Stimulated activated CD8-positive, alpha-beta memory T cell treated with anti-CD3 and anti-CD28 coated beads, Interleukin-12 subunit alpha, Interleukin-12 subunit beta, amount 100 ng/mL, for 1 hour (primary cell): ENCODE measurements around the gene SLC6A7.

Experiments
- DNase-seq: peaks from one replicate; pipeline ENCODE4 v3.0.0-alpha.2; 2020; ENCODE audit warnings: low read depth

The SLC6A7 gene

DNA sequence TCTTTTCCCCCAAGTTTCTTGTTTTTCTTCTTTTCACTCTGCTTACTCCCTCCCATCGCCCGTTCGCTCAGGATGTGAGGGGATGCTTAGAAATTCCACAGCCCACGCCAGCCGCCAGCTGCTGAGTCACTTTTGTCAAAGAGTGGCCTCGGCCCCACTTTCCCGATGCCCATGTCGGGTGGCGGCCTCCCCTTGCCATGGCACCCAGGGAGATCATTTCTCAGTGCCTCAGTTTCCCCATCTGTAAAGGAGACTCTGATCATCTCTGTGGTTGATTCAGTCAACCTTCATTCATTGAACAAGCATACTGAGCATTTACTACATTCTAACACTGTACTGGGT is 33.9 kb upstream of the SLC6A7 start:
- DNase-seq, result no peak

DNA sequence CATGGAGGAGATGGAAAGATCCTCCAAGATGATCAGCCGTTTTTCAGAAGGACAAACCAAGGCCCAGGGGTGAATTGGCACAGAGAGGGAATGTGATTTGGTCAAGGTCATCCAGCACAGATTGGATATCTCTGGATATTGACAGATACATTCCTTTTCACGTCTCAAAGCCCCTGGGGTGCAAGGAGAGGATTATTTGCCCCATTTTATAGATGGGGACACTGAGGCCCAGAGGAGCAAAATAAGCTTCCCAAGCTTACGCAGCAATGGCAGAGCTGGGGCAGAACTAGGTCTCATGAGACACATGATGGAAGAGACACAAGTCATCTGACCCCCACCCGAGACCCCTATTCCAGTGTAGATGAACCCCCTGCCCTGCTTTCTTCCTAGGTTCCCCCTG is 33.3 kb upstream of the SLC6A7 start:
- no peak for DNase-seq

DNA sequence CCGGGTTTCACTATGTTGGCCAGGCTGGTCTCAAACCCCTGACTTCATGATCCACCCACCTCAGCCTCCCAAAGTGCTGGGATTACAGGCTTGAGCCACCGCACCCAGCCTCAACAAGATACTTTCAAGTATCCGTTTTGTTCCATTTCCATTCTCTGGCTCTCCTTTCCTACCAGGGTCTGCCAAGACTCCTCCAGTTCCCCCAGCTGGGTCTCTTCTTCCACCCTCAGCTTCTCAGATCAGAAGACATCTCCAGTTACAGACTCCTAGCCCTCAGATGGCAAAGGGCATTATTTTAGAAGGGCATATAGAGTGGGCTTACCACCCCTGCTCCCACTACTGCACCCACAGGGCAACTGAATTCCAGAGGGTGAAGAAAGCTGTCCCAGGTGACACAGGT is 32.7 kb upstream of the SLC6A7 start:
- DNase-seq, result no peak

DNA sequence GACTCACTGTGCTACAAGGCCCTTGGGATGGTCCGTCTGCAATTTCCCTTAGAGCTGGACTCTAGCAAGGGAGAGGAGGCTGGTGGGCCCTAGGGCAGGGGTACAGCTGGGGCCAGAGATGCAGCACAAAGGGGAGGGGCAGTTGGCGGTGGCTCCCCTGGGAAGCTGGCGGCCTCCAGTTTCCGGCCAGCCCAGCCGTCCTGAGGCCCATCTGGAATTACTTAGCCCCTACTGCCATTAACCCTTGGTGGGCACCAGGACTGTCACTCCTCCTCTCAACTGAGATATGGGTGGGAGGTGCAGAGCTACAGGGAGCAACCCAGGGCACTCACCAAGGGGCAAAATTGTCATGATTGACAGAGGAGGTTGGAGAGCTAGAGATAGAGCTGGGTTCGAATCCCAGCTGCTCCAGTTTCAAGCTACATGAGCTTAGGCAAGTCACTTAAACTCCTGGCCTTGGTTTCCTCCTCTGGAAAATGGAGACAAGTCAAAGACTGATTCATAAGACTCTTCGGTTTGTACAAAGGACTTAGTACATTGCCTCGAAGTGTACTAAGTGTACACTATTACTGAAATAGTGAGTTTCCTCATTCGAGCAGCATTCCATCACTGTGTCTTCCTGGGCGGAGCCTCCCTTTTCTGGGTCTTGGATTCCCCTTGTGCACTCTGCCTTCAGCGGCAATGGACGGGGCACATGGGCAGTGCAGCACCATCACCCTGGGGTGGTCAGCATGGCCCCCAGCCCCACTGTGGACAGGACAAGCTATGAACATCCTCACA is 31.5 kb upstream of the SLC6A7 start:
- DNase-seq, result no peak

DNA sequence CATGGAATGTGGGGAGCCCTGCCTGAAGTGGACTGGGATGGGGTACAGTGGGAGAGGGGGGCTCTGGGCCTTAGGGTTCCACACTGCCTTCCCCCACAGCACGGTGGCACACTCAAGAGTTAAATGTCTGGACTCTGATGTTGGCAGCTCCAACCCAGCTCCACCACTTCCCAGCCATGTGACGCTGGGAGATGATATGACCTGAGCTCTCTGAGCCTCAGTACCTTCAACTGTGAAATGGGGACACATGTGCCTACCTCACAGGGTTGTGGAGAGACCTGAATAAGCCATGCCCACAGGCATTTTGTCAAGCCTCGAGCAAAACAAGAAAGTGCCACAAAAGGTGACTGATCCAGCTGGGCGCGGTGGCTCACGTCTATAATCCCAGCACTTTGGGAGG is 30.8 kb upstream of the SLC6A7 start:
- no peak for DNase-seq

DNA sequence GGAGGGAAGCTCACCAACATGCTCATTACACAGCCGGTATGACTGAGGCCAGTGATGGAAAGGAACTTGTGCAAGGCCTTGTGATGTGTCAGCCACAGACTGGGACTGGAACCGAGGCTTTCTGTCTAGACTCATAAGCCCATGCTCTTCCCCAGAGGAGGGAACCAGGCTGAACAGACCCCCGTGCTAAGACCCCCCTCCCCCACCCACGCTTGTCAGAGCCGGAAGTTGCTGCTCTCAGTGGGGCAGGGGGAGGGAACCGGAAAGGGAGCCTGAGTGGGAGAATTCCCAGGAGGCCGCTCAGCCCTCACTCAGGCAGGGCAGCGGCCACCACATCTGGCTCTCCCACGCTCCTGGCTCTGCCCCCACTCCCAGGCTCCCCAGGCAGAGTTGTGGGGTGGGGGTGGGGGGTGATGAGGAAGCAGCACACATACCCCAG is 30.1 kb upstream of the SLC6A7 start:
- DNase-seq, result no peak

DNA sequence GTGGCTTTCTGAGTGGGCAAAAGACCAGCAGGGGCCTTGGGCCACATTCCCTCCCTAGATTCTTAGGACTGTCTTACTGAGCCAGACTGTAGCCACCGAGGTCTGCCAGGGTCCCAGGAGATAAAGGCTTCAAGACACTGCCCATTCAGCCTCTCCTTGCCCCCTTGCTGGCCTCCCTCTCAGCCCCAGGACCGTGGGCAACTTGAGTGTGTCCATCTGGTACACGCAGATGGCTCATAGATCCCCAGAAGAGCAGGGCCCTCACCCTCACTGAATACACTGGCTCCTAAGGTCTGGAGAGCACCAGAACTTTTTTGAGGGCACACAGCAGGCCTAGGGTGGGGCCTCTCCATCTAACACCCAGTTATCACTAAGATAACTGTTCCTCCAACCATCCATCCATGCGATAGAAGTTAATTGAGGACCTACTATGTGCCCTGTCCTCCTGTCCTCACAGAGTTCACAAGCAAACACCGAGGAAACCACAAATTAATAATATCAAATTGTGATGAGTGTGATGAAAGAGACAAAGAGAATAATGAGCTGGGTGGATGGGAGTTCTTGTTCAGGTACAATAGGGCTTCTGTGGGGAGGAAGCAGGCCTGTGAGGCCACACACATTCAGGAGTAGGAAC is 29.3 kb upstream of the SLC6A7 start:
- DNase-seq, result no peak

DNA sequence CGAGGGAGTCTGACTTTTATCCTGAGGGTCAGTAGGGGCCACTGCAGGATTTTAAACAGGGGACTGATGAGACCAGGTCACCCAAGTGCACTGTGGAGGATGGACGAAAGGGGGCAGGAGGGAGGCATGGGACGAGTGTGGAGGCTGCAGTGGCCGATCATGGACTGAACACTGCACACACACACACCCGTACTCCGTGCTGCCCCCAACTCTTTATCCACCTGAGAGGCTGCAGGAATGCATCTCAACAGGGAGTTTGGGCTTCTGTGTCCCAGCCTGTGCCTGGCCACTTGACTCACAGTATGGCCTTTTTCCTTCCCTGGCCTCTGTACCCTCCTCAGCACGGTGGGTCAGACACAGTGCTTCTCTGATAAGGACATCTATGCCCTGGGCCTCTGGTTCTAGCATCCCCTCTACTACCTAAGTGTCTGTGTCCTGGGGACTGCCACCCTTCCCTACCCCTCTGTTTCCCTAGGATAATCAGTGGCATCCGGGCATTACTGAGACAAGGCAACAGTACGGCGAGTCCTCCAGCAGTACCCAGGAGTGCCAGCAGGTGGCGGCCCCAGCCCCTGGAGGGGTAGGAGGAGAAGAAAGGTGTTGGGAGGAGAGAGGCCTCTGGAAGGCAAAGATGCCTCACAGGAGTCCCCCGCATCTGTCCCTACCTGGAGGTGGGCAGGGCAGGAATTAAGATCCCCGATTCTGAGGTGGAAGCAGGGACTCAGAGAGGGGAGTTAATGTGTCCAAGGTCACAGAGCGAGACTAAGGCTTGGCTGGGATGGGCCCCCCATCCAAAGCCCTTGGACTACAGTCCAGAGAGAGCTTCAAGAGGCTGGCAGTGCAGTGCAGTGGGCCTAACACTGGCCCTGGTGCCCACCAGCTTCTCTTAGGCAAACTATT is 28.4 kb upstream of the SLC6A7 start:
- DNase-seq, result peak; percentile 57

DNA sequence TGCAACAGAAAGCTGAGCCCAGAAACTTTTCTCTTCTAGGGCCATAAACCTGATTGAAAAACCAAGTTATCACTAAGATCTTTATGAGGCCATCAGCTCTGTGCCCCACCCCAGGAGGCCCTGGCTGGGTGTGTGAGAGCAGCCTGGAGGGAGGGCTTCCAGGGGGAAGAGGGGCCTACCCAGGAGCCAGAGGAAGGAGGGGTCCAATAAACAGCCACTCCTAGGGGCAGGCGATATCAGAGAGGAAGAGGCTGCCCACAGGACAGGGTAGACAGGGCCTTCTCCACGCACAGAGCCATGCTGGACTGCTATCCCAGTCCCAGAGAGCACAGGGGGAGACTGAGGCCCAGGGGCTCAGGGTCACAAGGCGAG is 27.7 kb upstream of the SLC6A7 start:
- DNase-seq, result no peak

DNA sequence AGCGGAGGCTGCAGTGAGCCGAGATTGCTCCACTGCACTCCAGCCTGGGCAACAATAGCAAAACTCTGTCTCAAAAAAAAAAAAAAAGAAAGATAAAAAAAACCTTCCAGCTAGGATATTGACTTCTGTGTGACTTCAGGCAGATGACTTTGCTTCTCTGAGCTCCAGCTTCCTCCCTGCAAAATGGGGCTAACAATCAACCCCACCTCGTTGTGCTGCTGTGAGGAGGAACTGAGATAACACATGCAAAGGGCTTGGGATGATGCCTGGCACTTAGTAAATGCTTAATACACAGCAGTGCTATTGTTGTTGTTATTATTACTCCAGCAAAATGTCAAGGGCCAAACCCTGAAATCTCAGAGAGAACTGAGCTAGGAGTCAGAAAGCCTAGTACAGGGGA is 26.8 kb upstream of the SLC6A7 start:
- DNase-seq, result no peak

DNA sequence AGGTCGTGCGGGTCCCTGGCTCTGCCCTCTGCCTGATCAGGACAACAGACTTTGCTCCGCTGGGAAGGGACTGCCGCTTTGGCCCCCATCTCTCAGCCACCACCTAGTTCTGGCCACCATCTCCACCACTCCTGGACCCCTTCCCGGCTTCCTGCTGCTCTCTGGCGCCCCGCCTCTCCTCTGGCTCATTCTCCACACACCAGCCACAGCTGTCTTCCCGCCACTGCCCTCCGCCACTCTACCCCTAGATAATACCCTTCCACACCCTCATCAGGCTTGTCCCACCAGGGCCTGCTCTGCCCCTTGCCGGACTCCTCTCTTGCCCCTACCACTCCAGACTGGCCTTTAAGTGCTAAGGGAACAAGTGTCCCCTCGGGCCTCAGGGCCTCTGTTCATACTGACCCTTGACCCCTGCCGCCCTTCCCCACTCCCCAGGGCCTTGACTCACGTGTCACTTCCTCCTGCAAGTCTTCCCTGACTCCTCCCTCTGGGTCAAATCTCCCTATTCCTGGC is 26.3 kb upstream of the SLC6A7 start:
- DNase-seq, result no peak

DNA sequence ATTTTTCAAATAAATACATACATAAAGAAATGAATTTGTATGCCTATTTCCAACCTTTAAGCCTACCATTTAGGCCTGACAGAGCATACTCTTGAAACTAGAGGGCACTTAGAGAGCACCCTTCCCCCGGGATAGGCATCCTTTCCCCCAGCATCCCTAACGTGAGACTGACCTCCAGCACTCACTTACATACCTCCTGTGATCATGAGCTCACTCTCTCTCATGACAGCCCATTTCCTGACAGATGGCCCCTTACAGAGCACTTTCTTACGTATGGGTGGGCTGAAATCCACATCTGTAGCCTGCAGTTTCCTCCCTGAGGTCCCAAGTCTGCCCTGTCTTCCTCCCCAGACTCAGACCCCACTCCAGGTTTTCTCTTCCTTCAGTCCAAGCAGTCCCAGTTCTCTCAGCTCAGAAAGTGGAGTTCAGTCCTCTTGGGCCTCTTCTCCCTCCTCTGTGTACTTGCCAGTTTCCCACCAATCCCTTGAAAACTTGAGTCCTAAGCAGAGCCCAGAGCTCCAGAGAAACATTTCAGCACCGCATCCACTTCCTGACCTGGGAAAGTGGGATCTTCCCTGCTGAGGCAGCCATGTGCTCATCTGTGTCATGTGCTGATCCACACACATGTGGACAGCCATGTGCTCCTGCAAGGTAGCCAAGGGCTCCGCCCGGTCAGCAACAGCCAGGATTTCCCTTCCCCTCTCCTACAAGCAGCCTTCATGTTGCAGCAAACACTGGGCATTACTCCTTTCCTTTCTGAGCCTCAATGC is 25.5 kb upstream of the SLC6A7 start:
- DNase-seq, result no peak

DNA sequence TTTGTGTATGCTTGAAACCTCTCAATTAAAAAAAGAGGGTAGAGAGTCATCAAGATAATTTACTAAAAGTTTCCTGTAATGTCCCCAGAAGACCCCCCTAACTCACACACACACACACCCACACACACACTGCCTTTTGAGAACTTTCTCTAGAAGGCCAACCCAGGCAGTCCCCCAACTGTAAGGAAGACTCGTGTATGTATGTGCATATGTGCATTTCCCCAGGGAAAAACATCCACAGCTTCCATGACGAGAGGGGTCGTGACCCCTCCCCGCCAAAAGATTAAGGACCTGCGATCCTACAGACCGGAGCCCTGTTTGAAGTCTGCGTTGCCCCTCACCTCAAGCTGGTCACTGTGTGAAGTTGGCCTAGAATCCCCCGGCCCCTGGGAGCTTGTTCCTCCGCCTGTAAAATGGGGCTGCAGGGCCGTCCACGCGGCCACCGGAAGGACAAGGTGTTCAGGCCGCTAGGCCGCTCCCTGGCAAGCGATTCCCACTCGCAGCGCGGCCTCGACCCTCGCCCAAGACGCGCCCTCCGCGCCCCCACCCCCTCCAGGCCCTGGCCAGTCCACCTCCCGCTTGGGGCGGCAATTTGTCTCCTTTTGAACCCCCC is 23.7 kb upstream of the SLC6A7 start:
- DNase-seq, result no peak

DNA sequence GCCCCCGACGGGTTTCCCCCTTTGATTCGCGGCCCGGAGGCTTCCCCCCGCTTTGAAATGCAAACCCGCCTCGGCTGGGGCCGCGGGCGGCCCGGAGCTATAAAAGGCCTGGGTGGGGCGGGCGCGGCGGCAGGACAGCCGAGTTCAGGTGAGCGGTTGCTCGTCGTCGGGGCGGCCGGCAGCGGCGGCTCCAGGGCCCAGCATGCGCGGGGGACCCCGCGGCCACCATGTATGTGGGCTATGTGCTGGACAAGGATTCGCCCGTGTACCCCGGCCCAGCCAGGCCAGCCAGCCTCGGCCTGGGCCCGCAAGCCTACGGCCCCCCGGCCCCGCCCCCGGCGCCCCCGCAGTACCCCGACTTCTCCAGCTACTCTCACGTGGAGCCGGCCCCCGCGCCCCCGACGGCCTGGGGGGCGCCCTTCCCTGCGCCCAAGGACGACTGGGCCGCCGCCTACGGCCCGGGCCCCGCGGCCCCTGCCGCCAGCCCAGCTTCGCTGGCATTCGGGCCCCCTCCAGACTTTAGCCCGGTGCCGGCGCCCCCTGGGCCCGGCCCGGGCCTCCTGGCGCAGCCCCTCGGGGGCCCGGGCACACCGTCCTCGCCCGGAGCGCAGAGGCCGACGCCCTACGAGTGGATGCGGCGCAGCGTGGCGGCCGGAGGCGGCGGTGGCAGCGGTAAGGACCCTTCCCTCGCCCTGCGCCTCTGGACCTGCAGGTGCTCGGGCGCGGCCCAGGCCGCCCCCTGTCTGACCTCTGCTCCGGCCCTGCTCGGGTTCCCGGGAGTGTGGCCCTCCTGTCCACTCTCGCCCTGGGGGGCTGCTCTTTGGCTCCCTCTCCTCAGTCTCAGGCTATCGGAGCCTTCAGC is 23.0 kb upstream of the SLC6A7 start, which contains the start of gene CDX1:
TSS of gene CDX1 (plus strand) at position 129 of the 862 bp plus-strand sequence. CDS start at position 228, 99 bp downstream.
- DNase-seq, result no peak

DNA sequence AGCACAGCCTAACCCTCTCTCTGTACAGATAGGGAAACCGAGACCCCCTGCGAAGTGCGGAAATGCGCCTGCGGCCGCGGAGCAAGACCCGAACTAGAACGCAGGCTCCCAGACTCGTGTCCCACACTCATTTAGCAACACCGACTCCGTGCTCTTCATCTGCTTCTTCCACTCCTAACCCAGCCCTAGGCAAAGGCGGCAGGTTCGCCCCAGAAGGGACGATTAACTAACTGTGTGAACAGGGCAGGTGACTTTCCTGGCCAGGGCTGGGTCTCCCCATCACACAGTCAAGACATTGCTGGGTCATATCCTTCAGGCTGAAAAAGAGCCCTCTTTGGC is 22.4 kb upstream of the SLC6A7 start:
- DNase-seq, result no peak

DNA sequence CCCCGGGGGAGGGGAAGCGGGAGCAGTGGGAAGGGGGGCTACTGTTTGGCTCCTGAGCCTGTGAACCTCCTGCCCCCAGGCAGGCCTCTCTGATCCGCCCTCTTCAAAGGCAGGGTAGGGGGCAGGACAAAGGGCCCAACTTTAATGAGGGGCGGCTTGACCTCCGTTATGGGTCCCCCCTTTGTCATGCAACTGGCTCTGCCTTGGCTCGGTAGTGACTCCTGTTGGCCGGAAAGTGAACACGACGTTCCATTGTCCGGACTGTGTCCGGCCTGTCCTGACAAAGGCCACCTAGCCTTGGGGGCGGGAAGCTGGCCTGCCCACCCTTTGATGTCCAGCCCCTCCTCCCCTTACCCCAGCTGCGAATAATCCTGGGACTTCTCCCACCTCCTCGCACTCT is 22.0 kb upstream of the SLC6A7 start:
- DNase-seq, result no peak

DNA sequence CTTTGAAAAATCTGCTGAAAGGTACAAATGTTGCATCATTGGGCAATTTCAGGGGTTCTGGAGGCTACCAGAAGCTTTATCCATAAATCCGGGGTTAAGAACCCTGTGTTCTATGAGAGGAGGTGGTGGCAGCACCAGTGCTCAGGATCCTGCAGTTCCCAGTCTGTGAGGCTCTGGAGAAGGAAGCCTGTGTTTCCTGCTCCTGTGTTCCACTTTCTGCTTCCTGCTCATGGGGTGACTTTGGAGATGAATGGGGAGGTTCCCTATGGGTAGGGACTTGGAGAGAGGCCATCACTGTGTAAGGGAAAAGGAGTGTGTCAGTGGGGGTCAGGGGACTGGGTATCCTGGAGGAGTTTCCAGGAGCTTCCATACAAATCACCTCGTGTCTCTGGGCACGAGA is 21.0 kb upstream of the SLC6A7 start:
- DNase-seq, result no peak

DNA sequence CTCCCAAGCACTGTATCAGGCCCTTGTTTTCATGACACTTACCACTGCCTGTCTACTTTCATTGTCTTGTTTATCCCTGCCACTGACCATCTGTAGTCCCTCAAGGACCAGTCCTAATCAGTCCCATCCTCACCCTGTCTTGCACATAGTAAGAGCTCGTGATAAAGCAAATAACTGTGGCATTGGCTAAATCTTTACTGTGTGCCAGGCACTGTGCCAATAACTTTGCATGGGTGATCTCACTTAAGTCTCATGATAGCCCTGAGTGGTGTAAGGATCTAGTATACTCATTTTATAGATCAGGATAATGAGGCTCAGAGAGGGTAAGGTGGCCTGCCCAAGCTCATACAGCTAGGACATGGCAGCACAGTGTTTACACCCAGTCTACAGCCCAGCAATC is 17.7 kb upstream of the SLC6A7 start:
- no peak for DNase-seq

DNA sequence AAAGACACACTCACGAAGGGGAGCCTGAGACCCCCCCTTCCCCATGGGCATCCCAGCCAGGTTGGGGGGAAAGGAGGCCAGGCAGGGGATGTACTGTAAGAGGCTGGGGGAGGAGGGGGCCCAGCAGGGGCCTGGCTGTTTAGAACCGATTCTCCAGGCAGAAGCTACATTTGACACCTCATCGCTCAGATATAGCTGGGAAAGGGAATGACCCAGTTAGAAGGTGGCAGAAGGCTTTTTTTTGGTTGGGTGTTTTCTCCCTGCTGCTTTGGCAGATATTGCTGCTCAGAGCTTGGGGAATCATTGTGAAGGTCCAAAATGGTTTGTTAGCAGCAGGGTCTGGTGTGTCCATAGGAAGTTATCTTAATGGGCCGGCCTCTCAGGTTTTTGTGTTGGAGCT is 17.3 kb upstream of the SLC6A7 start:
- DNase-seq, result no peak

DNA sequence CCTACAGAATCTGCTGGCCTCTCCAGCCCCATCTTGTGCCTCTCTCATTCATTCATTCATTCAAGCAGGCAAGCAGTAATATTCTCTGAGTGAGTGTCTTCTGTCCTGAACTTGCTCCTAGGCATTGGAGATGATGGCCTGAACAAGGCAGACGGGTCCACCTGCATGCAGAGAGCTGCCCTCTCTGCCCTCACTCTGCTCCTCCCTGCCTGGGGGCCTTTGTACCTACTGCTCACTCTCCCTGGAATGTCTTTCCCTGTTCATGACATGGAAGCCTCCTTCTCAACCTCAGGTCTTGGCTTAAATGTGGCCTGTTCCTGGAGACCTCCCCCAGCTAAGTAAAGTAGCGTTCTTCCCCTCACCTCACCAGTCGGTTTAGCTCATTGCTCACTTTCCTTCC is 16.7 kb upstream of the SLC6A7 start:
- no peak for DNase-seq

DNA sequence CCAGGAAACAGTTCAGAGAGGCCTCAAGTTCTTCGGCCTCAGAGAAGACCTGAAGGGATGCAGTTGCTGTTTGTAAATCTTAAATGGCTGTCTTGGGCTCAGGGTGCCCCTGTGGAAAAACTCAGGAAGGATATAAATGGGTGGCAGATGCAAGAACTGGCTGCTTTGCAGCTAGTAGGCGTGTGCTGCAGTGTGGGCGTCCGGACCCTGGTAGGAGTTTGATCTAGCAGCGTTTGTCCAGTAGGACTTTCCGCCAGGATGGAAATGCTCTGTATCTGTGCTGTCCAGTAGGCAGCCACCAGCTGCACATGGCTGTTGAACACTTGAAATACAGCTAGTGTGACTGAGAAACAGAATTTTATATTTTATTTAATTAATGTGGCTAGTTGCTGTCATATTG is 15.6 kb upstream of the SLC6A7 start:
- no peak for DNase-seq
